ENCODE measurements around the gene TMEM132C.

DNA sequence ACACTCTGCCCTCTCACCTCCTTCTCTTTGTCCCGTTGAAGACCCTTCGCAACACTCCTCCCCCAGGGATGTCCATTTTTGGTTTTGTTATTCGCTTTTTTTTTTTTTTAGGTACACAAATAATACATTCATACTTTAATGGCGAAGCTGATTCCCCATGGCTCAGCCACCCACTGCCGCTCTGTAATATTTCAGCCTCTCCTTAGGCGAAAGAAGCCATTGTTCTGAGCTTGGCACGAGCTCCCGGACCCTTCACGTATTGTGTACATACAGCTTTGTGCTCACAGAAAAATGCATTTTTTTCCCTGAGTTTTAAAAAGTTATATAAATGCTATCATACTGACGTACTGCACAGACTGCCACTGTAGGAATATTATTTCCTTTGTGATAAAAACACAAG, 115.0 kb downstream of the TMEM132C start:
- no peak for TF ChIP-seq GLIS1 (tag by site-specific recombination; IDR thresholded peaks at IDR 0.05)
- no peak for TF ChIP-seq ZNF324 (tag by site-specific recombination; IDR thresholded peaks at IDR 0.05)
- TF ChIP-seq, protein P1, sequence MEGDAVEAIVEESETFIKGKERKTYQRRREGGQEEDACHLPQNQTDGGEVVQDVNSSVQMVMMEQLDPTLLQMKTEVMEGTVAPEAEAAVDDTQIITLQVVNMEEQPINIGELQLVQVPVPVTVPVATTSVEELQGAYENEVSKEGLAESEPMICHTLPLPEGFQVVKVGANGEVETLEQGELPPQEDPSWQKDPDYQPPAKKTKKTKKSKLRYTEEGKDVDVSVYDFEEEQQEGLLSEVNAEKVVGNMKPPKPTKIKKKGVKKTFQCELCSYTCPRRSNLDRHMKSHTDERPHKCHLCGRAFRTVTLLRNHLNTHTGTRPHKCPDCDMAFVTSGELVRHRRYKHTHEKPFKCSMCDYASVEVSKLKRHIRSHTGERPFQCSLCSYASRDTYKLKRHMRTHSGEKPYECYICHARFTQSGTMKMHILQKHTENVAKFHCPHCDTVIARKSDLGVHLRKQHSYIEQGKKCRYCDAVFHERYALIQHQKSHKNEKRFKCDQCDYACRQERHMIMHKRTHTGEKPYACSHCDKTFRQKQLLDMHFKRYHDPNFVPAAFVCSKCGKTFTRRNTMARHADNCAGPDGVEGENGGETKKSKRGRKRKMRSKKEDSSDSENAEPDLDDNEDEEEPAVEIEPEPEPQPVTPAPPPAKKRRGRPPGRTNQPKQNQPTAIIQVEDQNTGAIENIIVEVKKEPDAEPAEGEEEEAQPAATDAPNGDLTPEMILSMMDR (tag by site-specific recombination; IDR thresholded peaks at IDR 0.05) = no peak
- TF ChIP-seq ZNF202 (tag by site-specific recombination; IDR thresholded peaks at IDR 0.05; ENCODE audit: borderline replicate concordance) = no peak
- TF ChIP-seq, protein P2, sequence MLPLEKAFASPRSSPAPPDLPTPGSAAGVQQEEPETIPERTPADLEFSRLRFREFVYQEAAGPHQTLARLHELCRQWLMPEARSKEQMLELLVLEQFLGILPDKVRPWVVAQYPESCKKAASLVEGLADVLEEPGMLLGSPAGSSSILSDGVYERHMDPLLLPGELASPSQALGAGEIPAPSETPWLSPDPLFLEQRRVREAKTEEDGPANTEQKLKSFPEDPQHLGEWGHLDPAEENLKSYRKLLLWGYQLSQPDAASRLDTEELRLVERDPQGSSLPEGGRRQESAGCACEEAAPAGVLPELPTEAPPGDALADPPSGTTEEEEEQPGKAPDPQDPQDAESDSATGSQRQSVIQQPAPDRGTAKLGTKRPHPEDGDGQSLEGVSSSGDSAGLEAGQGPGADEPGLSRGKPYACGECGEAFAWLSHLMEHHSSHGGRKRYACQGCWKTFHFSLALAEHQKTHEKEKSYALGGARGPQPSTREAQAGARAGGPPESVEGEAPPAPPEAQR (tag by site-specific recombination; IDR thresholded peaks at IDR 0.05) = no peak
- TF ChIP-seq ZBTB7A (tag by site-specific recombination; IDR thresholded peaks at IDR 0.05; ENCODE audit: low read depth) = no peak

Data from HEK293 (cell line).